WERI-Rb-1 (cell line): ENCODE measurements around the gene SLC38A2.

Experiments used
- DNase-seq: peaks from one replicate; pipeline ENCODE4 v3.0.0-alpha.2; 2020
- H3K27ac ChIP-seq: fragments of 250-450 bp; sonication (Bioruptor Pico); 2 replicates; pipeline ENCODE4 v1.5.1; 2020; ENCODE audit warnings: mild to moderate bottlenecking, moderate library complexity
- H3K27me3 ChIP-seq: fragments of 250-450 bp; sonication (Bioruptor Pico); 2 replicates; pipeline ENCODE4 v1.5.1; 2021; ENCODE audit warnings: mild to moderate bottlenecking, low read depth, moderate library complexity; ENCODE audit not compliant: insufficient read depth, severe bottlenecking
- H3K36me3 ChIP-seq: fragments of 250-450 bp; sonication (Bioruptor Pico); 2 replicates; pipeline ENCODE4 v1.5.1; 2020; ENCODE audit warnings: mild to moderate bottlenecking, moderate library complexity
- H3K4me3 ChIP-seq: 2 replicates; pipeline ENCODE4 v1.5.1; 2011; ENCODE audit warnings: low read depth, mild to moderate bottlenecking, control low read depth, low read length
- H3K9me3 ChIP-seq: fragments of 250-450 bp; sonication (Bioruptor Pico); 2 replicates; pipeline ENCODE4 v1.5.1; 2021; ENCODE audit warnings: mild to moderate bottlenecking, moderate library complexity; ENCODE audit not compliant: severe bottlenecking
- CTCF ChIP-seq: IDR thresholded peaks from 2 replicates; pipeline ENCODE4 v1.5.1; 2011; ENCODE audit warnings: low read depth, mild to moderate bottlenecking, control low read depth, inconsistent platforms, low read length

SLC38A2 gene

GRCh38 chr12:46358791-46359666 is 13.5 kb downstream of the SLC38A2 start:
- H3K27ac ChIP-seq, result no peak overlapping the region
- H3K36me3 ChIP-seq, result peaks cover 48% of the 10 kb centered on the region
- H3K4me3 ChIP-seq, result no peak overlapping the region
- no peaks in the 10 kb centered on the region for H3K27me3 ChIP-seq
- no peaks in the 10 kb centered on the region for H3K9me3 ChIP-seq
- no peak for TF ChIP-seq CTCF
- DNase-seq, result no peak

GRCh38 chr12:46358325-46358700 is 14.3 kb downstream of the SLC38A2 start:
- Histone ChIP-seq H3K27me3 (no peaks in the 10 kb centered on the region), H3K36me3 (peaks cover 41% of the 10 kb centered on the region), H3K4me3 (no peak overlapping the region), H3K27ac (no peak overlapping the region), H3K9me3 (no peaks in the 10 kb centered on the region)
- TF ChIP-seq CTCF, result no peak
- DNase-seq, result no peak

DNA sequence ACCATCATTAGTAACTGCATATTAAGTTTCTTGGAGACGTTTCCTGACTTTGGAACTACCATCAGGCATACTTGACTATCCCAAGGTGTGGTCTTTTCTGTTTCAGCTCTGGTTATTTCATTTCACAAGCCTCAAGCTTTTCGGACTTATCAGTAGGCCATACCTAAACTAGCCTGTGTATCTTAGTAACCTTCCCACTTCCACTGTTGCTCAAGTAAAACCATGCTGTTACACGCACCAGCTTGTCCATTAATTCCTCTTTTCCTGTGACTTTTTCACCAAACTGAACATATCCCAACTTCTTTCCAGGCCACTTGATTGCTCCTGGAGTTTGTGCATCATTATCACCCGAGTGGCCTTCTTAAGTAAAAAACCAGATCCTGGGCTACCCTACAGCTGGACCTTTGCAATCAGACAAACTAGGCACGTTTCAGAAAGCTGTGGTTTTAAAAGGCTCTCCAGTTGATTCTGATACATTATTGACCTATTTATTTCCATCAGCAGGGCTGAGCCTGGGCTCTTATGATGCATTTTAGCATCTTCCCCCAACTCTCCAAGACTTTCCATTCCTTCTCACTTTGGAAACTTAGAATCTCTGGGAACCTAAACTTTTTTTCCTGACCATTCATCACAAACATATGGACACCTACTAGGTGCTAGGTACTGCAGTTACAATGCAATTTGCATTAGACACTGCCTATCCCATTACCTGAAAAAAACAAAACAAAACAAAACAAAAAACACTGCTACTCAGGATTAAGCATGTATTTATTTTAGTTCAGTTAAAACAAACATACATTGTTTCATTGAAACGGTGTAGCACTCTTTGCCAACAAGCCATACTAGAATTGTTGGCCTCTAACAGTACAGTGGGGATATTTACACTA is 14.9 kb downstream of the SLC38A2 start:
- no peak for DNase-seq
- H3K4me3 ChIP-seq, result no peak overlapping the region
- no peak for TF ChIP-seq CTCF
- no peaks in the 10 kb centered on the region for H3K9me3 ChIP-seq
- H3K36me3 ChIP-seq, result peaks cover 34% of the 10 kb centered on the region
- H3K27ac ChIP-seq, result no peak overlapping the region
- H3K27me3 ChIP-seq, result no peaks in the 10 kb centered on the region

- Histone ChIP-seq H3K4me3 (no peak overlapping the region), H3K9me3 (no peaks in the 10 kb centered on the region), H3K36me3 (peaks cover 26% of the 10 kb centered on the region), H3K27me3 (no peaks in the 10 kb centered on the region), H3K27ac (no peak overlapping the region)
- no peak for TF ChIP-seq CTCF
- no peak for DNase-seq
These were observed 15.7 kb downstream of the SLC38A2 start for GRCh38 chr12:46356655-46357437.

DNA sequence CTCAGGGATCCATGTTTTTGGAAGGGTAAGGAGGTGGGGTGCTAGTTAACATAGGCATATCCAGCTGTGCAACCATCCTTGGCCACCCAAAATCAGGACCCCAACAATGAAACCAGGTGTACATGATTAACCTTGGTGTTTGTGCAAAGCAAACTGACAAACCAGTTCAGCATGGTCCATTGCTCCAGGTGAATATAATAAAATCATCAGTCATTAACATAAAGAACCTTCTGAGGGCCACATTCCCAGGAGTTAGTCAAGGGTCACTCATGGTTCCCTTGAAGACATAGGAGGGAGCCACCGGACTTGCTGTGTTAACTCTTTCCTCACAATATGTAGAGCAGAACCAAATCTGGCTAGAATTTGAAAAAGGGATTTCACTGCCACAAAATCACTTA is 17.8 kb downstream of the SLC38A2 start:
- DNase-seq, result no peak
- no peak for TF ChIP-seq CTCF
- H3K27ac ChIP-seq, result no peak overlapping the region
- peaks cover 8% of the 10 kb centered on the region for H3K36me3 ChIP-seq
- no peak overlapping the region for H3K4me3 ChIP-seq
- H3K27me3 ChIP-seq, result no peaks in the 10 kb centered on the region
- no peaks in the 10 kb centered on the region for H3K9me3 ChIP-seq
